Adrenal gland (tissue), 12 donors: Measurements from ENCODE around the gene ACER3. TPM values are rescaled to one million over a fixed set of nuclear protein-coding genes. Genes with fewer than 3 reads are reported as not detected.

Experiments used
- DNase-seq, 7 donors: peaks; one replicate each; pipeline ENCODE4 v3.0.0-alpha.2; 2019 to 2020
- H3K27ac ChIP-seq, 5 donors: fragments of 200-600 bp; sonication (generic) in 4 of 5; 1 replicate in 3 of 5; 2 replicates in 2 of 5; pipeline versions ENCODE4 v1.5.1 to v1.8.0; 2016 to 2020; ENCODE audit warnings: mild to moderate bottlenecking in 1 of 5
- H3K27me3 ChIP-seq: fragments of 200-600 bp; 2 replicates; pipeline ENCODE4 v1.8.0; 2021
- H3K36me3 ChIP-seq, 2 donors: fragments of 200-600 bp; replicated peaks in 1 of 2; 1 replicate in 1 of 2; 2 replicates in 1 of 2; pipeline versions ENCODE4 v1.5.1 to v1.8.0; 2018 to 2022
- H3K4me1 ChIP-seq, 2 donors: fragments of 200-600 bp; replicated peaks in 1 of 2; 1 replicate in 1 of 2; 2 replicates in 1 of 2; pipeline versions ENCODE4 v1.5.1 to v1.8.0; 2018 to 2021
- H3K4me3 ChIP-seq, 4 donors: fragments of 200-600 bp; sonication (generic) in 3 of 4; one replicate each; pipeline ENCODE4 v1.5.1; 2016 to 2018
- H3K9me3 ChIP-seq, 3 donors: fragments of 200-600 bp; sonication (generic) in 1 of 3; replicated peaks in 1 of 3; 1 replicate in 2 of 3; 2 replicates in 1 of 3; pipeline versions ENCODE4 v1.5.1 to v1.8.0; 2016 to 2021
- CTCF ChIP-seq, 6 experiments: fragments of 450-650 bp in 4 of 6; fragments of 200-600 bp in 2 of 6; sonication (generic) in 1 of 6; IDR thresholded peaks; 1 replicate in 5 of 6; 2 replicates in 1 of 6; pipeline versions ENCODE4 v1.5.1 to v1.8.0; 2016 to 2021; ENCODE audit warnings: antibody characterized with exemption in 6 of 6, mild to moderate bottlenecking in 2 of 6, moderate library complexity in 1 of 6
- POLR2A ChIP-seq, 2 donors: fragments of 450-650 bp; IDR thresholded peaks; one replicate each; pipeline ENCODE4 v1.6.1; 2017; ENCODE audit warnings: antibody characterized with exemption in 2 of 2, mild to moderate bottlenecking in 2 of 2, moderate library complexity in 1 of 2
- WGBS, 4 donors: extraction: QIAGEN DNeasy Blood & Tissue Kit in 2 of 4; methylation state at CpG; one replicate each; pipeline versions ENCODE4 v1.1.5 to v1.1.7; 2013 to 2017; 5-methylcytosine and 5-hydroxymethylcytosine counted together
- intact Hi-C, 2 donors: fragments of 100-400 bp; cut with DNase I; formaldehyde crosslinking; loops; one replicate each; pipeline versions ENCODE4 v1.14.1 to v1.15.0; 2022 to 2023
- polyA plus RNA-seq, 3 donors: library from polyadenylated mRNA; stranded (reverse); fragments of 200-250 nt in 2 of 3; fragments of 350-450 nt in 1 of 3; fragmentation: Illumina TruSeq in 1 of 3; extraction: RNeasy Lipid Tissue Mini Kit (QIAGEN cat#74804) in 1 of 3; gene quantifications; one replicate each; pipeline ENCODE4 v1.2.3, GENCODE V29; 2013 to 2014
- total RNA-seq, 9 donors: library from RNA; depleted of rRNA in 4 of 9; stranded (reverse); fragments of >200 nt in 4 of 9; fragments of 120-200 nt in 1 of 9; fragmentation: NEBNext Ultra II Directional in 1 of 9; extraction: Animal tissue kit (Norgen Biotek cat#: 25700) in 1 of 9; gene quantifications; one replicate each; pipeline versions ENCODE4 v1.1.0 to v1.2.4, GENCODE V29; 2013 to 2023
- donor health status: healthy with polysubstance abuse.
- donor health status: Bipolar disorder and iron deficiency.
- donor health status: DM: yes; HTN: yes; CAD: no.
- donor health status: DM: no; HTN: no; CAD: no.
- donor health status: DM: no; HTN: no; CAD: no.
- donor health status: DM: yes; HTN: yes; CAD: no.

ACER3 gene
- total and polyA plus RNA-seq, 12 donors, result 4.1 to 22.0 (median 15.3) TPM

GRCh38 chr11:77026221-77026620 is 165.5 kb downstream of the ACER3 start:
- intact Hi-C loops, result no loop called here
- DNase-seq, result no peak
- 95 to 98% (median 97%) methylated on average over 3 of the region's 3 CpGs for WGBS, 4 donors

GRCh38 chr11:77026743-77027142 is 166.0 kb downstream of the ACER3 start:
- H3K4me1 ChIP-seq, result no peaks in the 10 kb centered on the region
- no peak overlapping the region for H3K27ac ChIP-seq
- no peak for TF ChIP-seq POLR2A (IDR thresholded peaks at IDR 0.05)
- no peak for TF ChIP-seq CTCF (IDR thresholded peaks at IDR 0.05)
- H3K27me3 ChIP-seq, result peaks cover 14% of the 10 kb centered on the region
- H3K4me3 ChIP-seq, result no peak overlapping the region
- WGBS, 4 donors, result 91 to 96% (median 93%) methylated on average over 2 of the region's 2 CpGs
- intact Hi-C loops, result no loop called here
- no peaks in the 10 kb centered on the region for H3K36me3 ChIP-seq
- no peaks in the 10 kb centered on the region for H3K9me3 ChIP-seq
- DNase-seq, result no peak

More at GRCh38 chr11:77026221-77026620, 165.5 kb downstream of the ACER3 start:
- H3K4me3 ChIP-seq, result no peak overlapping the region
- TF ChIP-seq POLR2A (IDR thresholded peaks at IDR 0.05), result no peak
- TF ChIP-seq CTCF (IDR thresholded peaks at IDR 0.05), result no peak
- H3K9me3 ChIP-seq, result no peaks in the 10 kb centered on the region
- no peak overlapping the region for H3K27ac ChIP-seq
- H3K4me1 ChIP-seq, result no peaks in the 10 kb centered on the region
- H3K36me3 ChIP-seq, result no peaks in the 10 kb centered on the region
- H3K27me3 ChIP-seq, result peaks cover 9% of the 10 kb centered on the region

- WGBS, 4 donors, result 90 to 100% (median 91%) methylated on average over 1 of the region's 1 CpG
- Histone ChIP-seq H3K4me3 (no peak overlapping the region), H3K27ac (no peak overlapping the region), H3K27me3 (peaks cover 14% of the 10 kb centered on the region), H3K36me3 (no peaks in the 10 kb centered on the region), H3K9me3 (no peaks in the 10 kb centered on the region), H3K4me1 (no peaks in the 10 kb centered on the region)
- intact Hi-C loops, result no loop called here
- TF ChIP-seq CTCF (IDR thresholded peaks at IDR 0.05) (no peak), POLR2A (IDR thresholded peaks at IDR 0.05) (no peak)
- DNase-seq, result no peak
Measured at GRCh38 chr11:77027275-77027674, 166.6 kb downstream of the ACER3 start.

- Histone ChIP-seq H3K9me3 (no peaks in the 10 kb centered on the region), H3K4me3 (no peak overlapping the region), H3K36me3 (no peaks in the 10 kb centered on the region), H3K27me3 (peaks cover 14% of the 10 kb centered on the region), H3K27ac (no peak overlapping the region), H3K4me1 (no peaks in the 10 kb centered on the region)
- DNase-seq, result no peak
- intact Hi-C loops, result no loop called here
- 70 to 85% (median 78%) methylated on average over 6 to 7 of the region's 7 CpGs for WGBS, 4 donors
- no peak for TF ChIP-seq POLR2A (IDR thresholded peaks at IDR 0.05)
- TF ChIP-seq CTCF (IDR thresholded peaks at IDR 0.05), result no peak
Measured at GRCh38 chr11:77029829-77030228, 169.1 kb downstream of the ACER3 start.
